Stimulated activated CD8-positive, alpha-beta memory T cell treated with anti-CD3 and anti-CD28 coated beads, Interleukin-2, amount 100 ng/mL, for 48 hours (primary cell): ENCODE results near the gene PLOD3.
A peak's percentile ranks its signal among the peaks of the same experiment; 100 is the strongest.

Source experiments
- DNase-seq, 2 donors: peaks; one replicate each; pipeline ENCODE4 v3.0.0-alpha.2; 2020; ENCODE audit warnings: low read depth in 2 of 2

PLOD3 gene

GRCh38 chr7:101180130-101180755, 37.1 kb downstream of the PLOD3 start, which contains the start of gene NAT16:
TSS of gene NAT16 (minus strand) at chr7:101180293. CDS start at chr7:101174807, 5,486 bp downstream.
- no peak for DNase-seq

- DNase-seq = no peak
These were observed 37.7 kb downstream of the PLOD3 start for GRCh38 chr7:101179713-101180112.

- DNase-seq = no peak
These were observed 38.3 kb downstream of the PLOD3 start for GRCh38 chr7:101179117-101179516.

GRCh38 chr7:101177644-101178043, 39.7 kb downstream of the PLOD3 start:
- no peak for DNase-seq

GRCh38 chr7:101175664-101176063, 41.7 kb downstream of the PLOD3 start:
- no peak for DNase-seq

- DNase-seq = no peak
These were observed 43.0 kb downstream of the PLOD3 start for GRCh38 chr7:101174322-101174854.

- DNase-seq = peak in 1 of 2 donors; percentile 73
These were observed 43.6 kb downstream of the PLOD3 start for GRCh38 chr7:101173752-101174244.

- DNase-seq = no peak
These were observed 44.3 kb downstream of the PLOD3 start for GRCh38 chr7:101172854-101173751.

- DNase-seq = no peak
These were observed 45.2 kb downstream of the PLOD3 start for GRCh38 chr7:101172005-101172853.

- no peak for DNase-seq
These were observed 45.9 kb downstream of the PLOD3 start for GRCh38 chr7:101171442-101171837.

GRCh38 chr7:101170617-101171441, 46.6 kb downstream of the PLOD3 start:
- DNase-seq = no peak

- DNase-seq = peak; percentile 71 to 81
These were observed 47.4 kb downstream of the PLOD3 start for GRCh38 chr7:101169838-101170551.

GRCh38 chr7:101169110-101169837, 48.1 kb downstream of the PLOD3 start:
- no peak for DNase-seq

GRCh38 chr7:101168412-101169049, 48.9 kb downstream of the PLOD3 start:
- DNase-seq = no peak

GRCh38 chr7:101167645-101168411, 49.6 kb downstream of the PLOD3 start:
- DNase-seq = no peak

- no peak for DNase-seq
These were observed 50.3 kb downstream of the PLOD3 start for GRCh38 chr7:101166909-101167644.

GRCh38 chr7:101166648-101166908, 50.8 kb downstream of the PLOD3 start:
- no peak for DNase-seq
